Measurements from ENCODE around the gene RGS3. TPM values are rescaled to one million over a fixed set of nuclear protein-coding genes. Genes with fewer than 3 reads are reported as not detected.

The RGS3 gene
- total RNA-seq, 1 donor, result 48.9 TPM

DNA sequence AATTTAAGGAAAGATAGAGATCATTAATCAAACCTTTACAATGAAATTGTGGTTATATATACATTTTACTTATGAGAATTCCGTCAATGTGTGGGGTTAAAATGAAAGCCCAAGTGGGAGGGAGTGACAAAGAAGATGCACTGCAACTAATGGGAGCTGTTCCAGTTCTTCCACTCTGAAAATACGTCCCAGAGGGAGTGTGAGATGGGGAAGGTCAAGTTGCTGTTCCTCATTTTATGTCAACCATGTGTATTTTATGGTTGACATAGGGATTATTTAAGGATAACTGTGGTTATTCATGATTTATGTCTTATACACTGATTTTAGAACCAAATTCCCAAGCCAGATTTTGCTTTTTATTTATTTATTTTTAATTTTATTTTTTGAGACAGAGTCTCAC lies 14.2 kb upstream of the RGS3 start:
- DNase-seq (ENCODE audit: low read depth), result no peak

DNA sequence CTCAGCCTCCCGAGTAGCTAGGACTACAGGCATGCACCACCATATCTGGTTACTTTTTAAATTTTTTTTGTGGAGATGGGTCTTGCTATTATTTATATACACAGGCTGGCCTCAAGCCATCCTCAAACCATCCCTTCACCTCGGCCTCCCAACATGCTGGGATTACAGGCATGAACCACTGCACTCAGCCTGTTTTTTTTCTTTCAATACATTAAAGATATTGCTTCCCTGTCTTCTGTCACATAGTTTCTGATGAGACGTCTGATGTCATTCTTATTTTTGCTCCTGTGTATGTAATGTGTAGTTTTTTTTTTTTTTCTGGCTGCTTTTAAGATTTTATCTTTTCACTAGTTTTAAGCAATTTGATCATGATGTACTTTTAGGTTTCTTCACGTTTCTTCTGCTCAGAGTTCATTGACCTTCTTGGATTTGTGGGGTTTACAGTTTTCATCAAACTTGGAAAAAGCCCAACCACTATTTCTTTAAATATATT lies 11.4 kb upstream of the RGS3 start:
- H3K4me3 ChIP-seq (ENCODE audit: low read depth, low read length), result no peak overlapping the region
- DNase-seq (ENCODE audit: low read depth), result no peak
- TF ChIP-seq, protein P1, sequence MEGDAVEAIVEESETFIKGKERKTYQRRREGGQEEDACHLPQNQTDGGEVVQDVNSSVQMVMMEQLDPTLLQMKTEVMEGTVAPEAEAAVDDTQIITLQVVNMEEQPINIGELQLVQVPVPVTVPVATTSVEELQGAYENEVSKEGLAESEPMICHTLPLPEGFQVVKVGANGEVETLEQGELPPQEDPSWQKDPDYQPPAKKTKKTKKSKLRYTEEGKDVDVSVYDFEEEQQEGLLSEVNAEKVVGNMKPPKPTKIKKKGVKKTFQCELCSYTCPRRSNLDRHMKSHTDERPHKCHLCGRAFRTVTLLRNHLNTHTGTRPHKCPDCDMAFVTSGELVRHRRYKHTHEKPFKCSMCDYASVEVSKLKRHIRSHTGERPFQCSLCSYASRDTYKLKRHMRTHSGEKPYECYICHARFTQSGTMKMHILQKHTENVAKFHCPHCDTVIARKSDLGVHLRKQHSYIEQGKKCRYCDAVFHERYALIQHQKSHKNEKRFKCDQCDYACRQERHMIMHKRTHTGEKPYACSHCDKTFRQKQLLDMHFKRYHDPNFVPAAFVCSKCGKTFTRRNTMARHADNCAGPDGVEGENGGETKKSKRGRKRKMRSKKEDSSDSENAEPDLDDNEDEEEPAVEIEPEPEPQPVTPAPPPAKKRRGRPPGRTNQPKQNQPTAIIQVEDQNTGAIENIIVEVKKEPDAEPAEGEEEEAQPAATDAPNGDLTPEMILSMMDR (IDR thresholded peaks at IDR 0.05; ENCODE audit: insufficient read depth, low read length), result no peak

More for the DNA sequence above, 14.2 kb upstream of the RGS3 start:
- TF ChIP-seq, protein P1 (IDR thresholded peaks at IDR 0.05; ENCODE audit: insufficient read depth, low read length), result no peak
- H3K4me3 ChIP-seq (ENCODE audit: low read depth, low read length), result no peak overlapping the region

DNA sequence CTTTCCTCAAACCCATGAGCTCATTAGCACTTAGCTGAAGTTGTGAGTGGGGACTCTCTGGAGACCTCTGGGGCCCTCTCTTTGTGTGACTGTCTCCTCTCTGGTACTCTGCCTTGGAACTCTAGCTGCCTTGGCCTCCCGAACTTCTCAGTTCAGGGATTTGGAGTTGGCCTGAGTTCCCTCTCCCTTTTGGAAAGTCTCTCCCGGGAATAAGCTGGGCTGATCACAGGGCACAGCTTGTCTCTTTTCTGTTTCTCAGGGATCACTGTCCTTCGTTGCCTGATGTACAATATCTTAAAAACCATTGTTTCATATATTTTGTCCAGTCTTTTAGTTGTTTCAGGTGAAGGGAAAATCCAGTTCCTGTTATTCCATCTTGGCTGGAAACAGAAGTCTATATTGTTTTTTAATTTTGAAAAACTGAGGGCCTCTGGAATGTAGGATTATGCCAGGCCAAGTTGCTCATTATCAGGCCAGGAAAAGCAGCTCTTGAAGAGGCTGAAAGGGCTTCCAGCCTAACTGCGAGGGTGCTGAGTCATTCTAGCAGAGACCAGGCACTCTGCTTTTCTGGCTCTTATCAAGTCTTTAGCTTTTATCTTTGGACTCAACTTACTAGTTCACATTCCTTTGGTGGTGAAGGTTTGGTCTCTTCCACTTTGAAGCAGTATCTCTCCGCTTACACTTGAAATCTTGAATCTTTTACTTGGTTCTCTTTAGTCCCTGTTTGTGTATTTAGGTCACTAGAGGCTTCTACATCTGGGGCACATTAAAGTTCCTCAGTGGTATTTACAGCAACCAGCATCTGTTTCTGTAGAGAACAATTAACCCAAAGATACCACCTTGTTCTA lies 8.4 kb upstream of the RGS3 start:
- DNase-seq (ENCODE audit: low read depth), result peak; percentile 98
- TF ChIP-seq, protein P1 (IDR thresholded peaks at IDR 0.05; ENCODE audit: insufficient read depth, low read length), result no peak
- no peak overlapping the region for H3K4me3 ChIP-seq (ENCODE audit: low read depth, low read length)

DNA sequence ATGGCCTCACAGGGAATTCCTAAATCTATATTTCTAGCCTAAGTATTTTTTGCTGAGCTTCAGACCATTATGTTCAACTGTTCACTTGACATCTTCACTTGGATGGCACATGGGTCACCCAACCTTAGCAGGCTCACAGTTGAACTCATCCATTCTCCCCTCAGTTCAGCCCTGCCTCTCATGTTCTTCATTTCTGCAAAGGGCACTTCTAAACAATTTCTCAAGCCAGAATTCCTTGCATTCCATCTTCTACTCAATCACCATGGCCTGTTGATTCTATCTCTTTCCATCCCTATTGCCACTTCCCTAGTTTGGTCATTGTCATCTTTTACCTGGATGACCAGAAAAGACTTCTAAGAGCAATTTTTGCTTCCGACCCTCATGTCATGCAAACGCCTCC lies 7.3 kb upstream of the RGS3 start:
- H3K4me3 ChIP-seq (ENCODE audit: low read depth, low read length), result no peak overlapping the region
- TF ChIP-seq, protein P1 (IDR thresholded peaks at IDR 0.05; ENCODE audit: insufficient read depth, low read length), result no peak
- DNase-seq (ENCODE audit: low read depth), result peak; percentile 36

DNA sequence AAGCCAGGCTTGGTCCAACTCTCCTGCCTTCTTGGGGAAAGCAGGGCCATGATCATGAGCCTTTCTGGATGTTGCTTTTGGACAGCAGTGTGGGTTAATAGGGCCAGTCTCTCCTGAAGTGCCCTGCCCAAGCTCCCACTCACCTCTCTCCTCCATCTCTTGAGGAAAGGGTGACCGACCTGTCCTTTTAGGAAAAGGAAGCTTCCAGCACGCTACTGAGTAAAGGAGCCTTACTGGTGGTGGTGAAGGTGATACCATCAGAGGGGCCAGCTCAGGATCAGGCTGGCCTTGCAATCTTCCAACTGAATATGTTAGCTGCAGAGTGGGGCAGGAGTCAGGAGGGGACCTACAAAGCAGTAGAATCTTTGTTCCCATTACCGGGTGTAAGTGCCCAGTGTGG lies 2.2 kb upstream of the RGS3 start:
- no peak for DNase-seq (ENCODE audit: low read depth)
- TF ChIP-seq, protein P1 (IDR thresholded peaks at IDR 0.05; ENCODE audit: insufficient read depth, low read length), result no peak

DNA sequence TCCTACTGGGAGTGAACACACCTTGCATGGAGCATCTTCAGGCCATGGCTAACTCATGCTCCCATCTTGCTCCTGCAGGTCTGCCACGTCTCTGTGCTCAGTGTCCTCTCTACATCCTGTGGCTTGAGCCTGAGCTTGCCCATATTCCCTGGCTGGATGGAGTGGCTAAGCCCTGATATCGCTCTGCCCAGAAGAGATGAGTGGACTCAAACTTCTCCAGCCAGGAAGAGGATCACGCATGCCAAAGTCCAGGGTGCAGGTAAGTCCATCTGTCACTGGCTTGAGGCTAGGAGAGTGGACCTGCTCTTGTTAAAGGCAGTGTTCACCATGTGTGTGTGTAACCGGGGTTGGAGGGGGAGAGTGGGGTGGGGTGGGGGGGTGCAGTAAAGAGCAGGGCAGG lies 1.6 kb upstream of the RGS3 start:
- H3K4me3 ChIP-seq (ENCODE audit: low read depth, low read length), result no peak overlapping the region
- TF ChIP-seq, protein P1 (IDR thresholded peaks at IDR 0.05; ENCODE audit: insufficient read depth, low read length), result no peak
- DNase-seq (ENCODE audit: low read depth), result no peak

More for the DNA sequence above, 2.2 kb upstream of the RGS3 start:
- H3K4me3 ChIP-seq (ENCODE audit: low read depth, low read length), result no peak overlapping the region

All from fibroblast of the aortic adventitia (primary cell).